HG03571 (cell line): ENCODE results near the gene INPP5F.

Experiments
- ATAC-seq: cut with Tn5 transposase; IDR thresholded peaks from one replicate; pipeline ENCODE4 v1.9.1; 2021; ENCODE audit not compliant: unreplicated experiment

Gene INPP5F

GRCh38 chr10:119812684-119813083 lies 86.8 kb downstream of the INPP5F start:
- ATAC-seq = no peak

DNA sequence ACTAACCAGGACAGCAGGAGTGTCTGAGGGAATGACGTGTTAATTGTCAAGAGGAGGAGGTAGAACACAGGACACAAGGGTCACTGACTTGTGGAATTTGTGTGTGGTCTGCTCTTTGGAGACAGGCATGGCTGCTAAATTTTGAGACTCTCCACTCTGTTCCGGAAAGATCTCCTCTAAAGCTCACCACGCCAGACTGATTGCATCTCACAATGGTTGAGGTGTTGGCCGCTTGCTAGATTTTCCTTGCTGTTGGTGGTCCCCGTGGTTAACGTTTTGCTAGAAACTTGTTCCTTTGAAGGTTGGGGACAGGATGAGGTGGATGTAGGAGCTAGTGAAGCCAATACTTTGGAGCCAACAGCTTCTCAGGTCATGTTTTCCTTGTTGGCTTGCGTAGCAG lies 89.8 kb downstream of the INPP5F start:
- ATAC-seq = no peak

DNA sequence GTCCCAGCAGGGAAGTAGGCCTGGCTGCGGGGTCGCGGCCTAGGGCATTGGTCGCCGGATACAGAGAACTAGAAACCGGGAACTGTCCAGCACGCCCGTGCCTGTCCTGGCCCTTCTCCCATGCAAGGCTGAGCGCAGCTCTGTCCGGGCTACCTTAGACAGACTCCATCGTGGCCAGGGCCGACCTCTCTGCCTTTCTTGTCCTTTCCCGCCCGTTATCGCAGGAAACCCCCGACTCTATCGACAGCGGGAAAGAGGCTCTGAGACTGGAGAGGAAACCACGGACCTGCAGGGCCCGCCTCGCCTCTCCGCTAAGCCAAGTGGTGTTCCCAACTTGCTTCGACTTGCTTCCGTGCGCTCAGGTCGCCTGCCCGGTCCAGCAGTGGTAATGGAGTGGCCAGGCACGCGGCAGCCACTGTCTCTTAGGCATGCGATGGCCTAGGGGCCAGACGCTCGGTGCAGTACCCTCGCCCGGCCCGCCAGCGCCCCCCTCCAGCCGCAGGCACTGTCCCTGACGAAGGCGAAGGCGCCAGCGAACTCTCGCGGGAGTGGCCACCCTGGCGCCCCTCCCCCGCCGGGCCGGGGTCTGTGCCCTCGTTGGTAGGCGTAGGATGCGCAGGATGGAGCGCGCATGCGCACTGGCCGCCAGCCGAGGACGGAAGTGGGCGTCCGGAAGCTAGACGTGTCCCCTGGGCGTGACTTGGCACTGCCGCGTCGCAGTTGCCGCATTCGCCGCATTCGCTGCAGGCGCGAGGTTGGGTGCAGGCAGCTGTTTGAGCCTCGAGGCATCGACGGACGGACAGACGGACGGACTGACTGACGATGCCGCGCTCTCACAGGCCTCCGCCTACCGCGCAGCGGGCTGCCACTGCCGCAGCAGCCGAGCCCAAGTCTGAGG lies 92.4 kb downstream of the INPP5F start:
- ATAC-seq = no peak

- ATAC-seq = no peak
Observed at GRCh38 chr10:119818889-119819270, 93.0 kb downstream of the INPP5F start.

GRCh38 chr10:119821182-119821581 lies 95.3 kb downstream of the INPP5F start:
- no peak for ATAC-seq

- no peak for ATAC-seq
Observed at GRCh38 chr10:119824299-119824698, 98.4 kb downstream of the INPP5F start.

GRCh38 chr10:119826771-119827170 lies 100.9 kb downstream of the INPP5F start:
- ATAC-seq = no peak

DNA sequence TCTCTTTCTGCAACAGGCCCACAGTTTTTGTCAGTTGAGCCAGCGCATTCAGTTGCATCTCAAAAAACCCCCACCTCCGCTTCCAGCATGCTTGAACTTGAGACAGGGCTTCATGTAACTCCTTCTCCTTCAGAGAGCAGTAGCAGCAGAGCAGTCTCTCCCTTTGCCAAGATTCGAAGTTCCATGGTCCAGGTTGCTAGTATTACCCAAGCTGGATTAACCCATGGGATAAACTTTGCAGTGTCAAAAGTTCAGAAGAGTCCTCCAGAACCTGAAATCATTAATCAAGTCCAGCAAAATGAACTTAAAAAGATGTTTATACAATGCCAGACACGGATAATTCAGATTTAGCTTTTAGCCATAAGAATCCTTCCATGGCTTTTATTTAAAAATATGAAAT lies 101.6 kb downstream of the INPP5F start:
- no peak for ATAC-seq

DNA sequence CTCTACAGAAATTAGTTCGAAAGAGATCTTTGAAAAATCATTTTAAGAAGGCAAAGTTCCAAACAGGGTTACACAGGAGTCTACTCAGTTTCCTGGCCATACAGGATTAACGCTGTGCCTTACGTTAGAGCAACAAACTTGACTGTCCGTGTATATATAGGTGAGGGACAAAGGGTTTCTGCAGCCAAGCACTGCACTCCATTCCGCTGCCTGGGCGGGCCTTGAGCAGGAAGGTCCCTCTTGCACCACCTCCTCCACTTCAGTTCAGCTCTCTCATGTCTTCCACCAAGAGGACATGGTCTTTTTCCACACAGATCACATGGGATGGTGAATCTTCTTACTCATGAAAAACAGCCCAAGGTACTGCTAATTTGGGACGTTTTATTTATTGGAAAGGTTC lies 103.6 kb downstream of the INPP5F start:
- ATAC-seq = no peak

DNA sequence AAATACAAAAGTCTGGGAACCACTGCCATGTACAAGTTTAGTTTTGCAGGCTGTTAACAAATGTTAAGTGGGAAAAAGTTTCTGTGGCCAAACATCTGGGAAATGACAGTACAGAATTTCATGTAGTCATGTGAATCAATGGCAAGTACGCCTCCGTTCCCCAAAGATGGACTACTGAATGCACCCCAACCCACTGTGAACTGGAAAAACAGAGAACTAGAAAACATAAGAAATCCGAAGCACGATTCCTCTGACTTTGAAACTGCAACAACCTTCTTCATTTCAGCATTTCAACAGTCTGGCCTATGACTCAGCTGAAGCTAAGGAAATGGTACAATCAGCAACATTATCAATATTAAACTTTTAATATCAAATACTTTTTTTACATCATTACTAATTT lies 105.0 kb downstream of the INPP5F start:
- ATAC-seq = no peak

DNA sequence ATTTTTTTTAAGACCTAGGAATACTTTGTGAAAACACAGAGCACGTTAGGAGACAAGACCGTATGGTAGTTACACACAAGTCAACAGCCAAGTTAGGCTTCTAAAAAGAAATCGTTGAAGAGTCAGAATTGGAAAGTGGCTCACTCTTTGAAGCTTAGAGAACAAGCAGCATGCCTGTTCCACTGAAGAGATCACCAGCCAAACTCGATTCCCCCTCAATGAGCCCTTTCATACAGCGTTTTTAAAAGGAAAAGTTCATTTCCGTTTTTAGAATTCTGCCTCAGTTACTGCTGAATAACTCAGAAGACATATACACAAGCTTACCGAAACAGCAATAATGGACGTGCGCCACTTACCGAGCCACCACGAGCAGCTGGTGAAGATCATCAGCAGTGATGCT lies 105.8 kb downstream of the INPP5F start:
- no peak for ATAC-seq

- ATAC-seq = no peak
Observed at GRCh38 chr10:119832951-119833350, 107.1 kb downstream of the INPP5F start.

- ATAC-seq = no peak
Observed at GRCh38 chr10:119834188-119834587, 108.3 kb downstream of the INPP5F start.

DNA sequence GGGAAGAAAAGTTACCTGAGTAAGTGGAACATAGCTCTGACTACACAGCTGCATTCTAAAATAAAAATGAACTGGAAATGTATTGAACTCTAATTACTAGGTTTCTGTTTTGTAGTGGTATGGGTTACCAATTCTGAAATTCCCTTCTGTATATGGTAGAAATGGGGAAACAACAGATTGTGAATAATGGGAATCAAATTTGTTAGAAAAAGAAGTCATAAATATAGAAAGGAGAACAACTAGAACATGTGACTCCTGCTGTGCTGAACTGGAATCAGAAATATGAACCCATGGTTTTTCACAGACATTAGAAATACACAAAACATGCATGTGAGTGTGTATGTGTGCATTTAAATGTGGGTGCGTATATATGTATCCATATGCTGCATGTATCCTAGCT lies 119.8 kb downstream of the INPP5F start:
- ATAC-seq = no peak

DNA sequence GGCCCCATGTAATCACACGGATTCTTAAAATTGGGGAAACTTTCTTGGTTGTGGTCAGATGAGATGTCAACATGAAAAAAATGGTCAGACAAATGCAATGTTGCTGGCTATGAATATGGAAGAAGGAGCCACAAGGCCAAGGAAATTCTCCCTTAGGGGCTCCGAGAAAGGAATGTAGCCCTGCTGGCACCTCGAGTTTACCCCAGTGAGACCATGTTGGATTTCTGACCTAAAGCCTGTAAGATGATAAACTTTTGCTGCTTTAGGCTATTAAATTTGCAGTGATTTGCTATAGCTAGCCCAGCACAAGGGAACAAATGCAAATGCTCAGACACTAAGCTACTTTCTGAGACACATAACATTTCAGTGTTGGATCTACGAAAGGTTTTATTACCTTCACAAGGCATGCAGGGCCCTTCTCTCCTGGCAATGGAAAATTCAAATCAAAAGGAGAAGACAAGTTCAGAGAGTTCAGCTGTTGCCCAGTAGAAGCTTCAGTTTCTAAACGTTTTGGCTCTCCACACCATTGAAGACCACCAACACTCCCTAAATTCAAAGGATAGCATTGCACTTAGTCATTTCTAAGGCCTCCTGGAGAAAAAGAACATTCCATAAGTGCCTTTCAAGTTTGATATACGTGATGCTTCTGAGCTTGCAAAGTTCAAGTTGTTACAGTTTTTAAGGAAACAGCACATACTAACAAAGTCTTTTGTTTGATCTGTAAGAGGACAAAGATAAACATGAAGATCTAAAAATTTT lies 123.4 kb downstream of the INPP5F start:
- ATAC-seq = no peak

GRCh38 chr10:119849944-119850343 lies 124.1 kb downstream of the INPP5F start:
- ATAC-seq = no peak

DNA sequence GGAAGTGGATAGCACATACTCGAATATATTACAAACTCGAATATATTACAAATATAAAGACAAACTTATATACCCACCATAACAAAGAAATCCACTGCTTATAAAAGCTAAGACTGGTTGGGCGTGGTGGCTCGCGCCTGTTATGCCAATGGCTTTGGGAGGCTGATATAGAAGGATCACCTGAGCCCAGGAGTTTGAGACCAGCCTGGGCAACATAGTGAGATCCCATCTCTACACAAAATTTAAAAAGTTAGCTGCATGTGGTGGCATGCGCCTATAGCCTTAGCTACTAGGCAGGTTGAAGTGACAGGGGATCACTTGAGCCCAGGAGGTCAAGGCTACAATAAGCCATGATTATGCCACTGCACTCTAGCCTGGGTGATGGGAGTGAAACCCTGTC lies 126.4 kb downstream of the INPP5F start:
- ATAC-seq = no peak

GRCh38 chr10:119852822-119853221 lies 127.0 kb downstream of the INPP5F start:
- no peak for ATAC-seq

DNA sequence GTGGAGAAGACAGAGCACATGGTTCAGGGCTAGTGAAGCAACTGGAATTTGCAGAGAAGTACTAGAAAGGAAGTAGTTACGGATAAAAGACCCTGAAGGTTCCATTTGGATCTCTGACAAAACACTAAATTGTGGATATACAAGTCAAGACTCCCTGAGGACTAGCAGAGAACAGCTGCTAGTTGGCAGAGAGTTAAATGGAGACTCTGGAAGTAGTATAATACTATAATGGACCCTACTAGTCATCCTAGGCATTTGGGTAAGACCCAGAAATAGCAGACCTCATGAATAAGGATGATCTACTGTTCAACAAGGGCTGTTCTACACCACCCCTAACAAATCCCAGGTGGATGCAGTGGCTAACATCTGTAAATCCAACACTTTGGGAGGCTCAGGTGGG lies 127.7 kb downstream of the INPP5F start:
- ATAC-seq = no peak

- ATAC-seq = no peak
Observed at GRCh38 chr10:119858063-119858462, 132.2 kb downstream of the INPP5F start.

- no peak for ATAC-seq
Observed at GRCh38 chr10:119859420-119860258, 133.8 kb downstream of the INPP5F start.
